Tibial nerve (tissue), 3 donors: Measurements from ENCODE around the gene ART1.

Experiments
- POLR2A ChIP-seq, 2 donors: fragments of 450-650 bp; IDR thresholded peaks; one replicate each; pipeline ENCODE4 v1.6.1; 2017; ENCODE audit warnings: antibody characterized with exemption in 2 of 2, mild to moderate bottlenecking in 2 of 2, moderate library complexity in 2 of 2
- TF ChIP-seq, protein P1 (sequence below), 5 experiments: fragments of 200-600 bp in 3 of 5; fragments of 450-650 bp in 2 of 5; sonication (generic) in 3 of 5; IDR thresholded peaks; one replicate each; pipeline ENCODE4 v1.5.1; 2016 to 2019; ENCODE audit warnings: antibody characterized with exemption in 5 of 5, mild to moderate bottlenecking in 3 of 5, moderate library complexity in 2 of 5

GRCh38 chr11:3683039-3683438 lies 38.1 kb downstream of the ART1 start:
- no peak for TF ChIP-seq POLR2A (IDR thresholded peaks at IDR 0.05)
- TF ChIP-seq, protein P1, sequence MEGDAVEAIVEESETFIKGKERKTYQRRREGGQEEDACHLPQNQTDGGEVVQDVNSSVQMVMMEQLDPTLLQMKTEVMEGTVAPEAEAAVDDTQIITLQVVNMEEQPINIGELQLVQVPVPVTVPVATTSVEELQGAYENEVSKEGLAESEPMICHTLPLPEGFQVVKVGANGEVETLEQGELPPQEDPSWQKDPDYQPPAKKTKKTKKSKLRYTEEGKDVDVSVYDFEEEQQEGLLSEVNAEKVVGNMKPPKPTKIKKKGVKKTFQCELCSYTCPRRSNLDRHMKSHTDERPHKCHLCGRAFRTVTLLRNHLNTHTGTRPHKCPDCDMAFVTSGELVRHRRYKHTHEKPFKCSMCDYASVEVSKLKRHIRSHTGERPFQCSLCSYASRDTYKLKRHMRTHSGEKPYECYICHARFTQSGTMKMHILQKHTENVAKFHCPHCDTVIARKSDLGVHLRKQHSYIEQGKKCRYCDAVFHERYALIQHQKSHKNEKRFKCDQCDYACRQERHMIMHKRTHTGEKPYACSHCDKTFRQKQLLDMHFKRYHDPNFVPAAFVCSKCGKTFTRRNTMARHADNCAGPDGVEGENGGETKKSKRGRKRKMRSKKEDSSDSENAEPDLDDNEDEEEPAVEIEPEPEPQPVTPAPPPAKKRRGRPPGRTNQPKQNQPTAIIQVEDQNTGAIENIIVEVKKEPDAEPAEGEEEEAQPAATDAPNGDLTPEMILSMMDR (IDR thresholded peaks at IDR 0.05), result no peak
